ENCODE measurements around the gene OPCML. TPM values are rescaled to one million over a fixed set of nuclear protein-coding genes. Genes with fewer than 3 reads are reported as not detected.

The OPCML gene
- total RNA-seq, 2 experiments from 2014 or later, result not detected

DNA sequence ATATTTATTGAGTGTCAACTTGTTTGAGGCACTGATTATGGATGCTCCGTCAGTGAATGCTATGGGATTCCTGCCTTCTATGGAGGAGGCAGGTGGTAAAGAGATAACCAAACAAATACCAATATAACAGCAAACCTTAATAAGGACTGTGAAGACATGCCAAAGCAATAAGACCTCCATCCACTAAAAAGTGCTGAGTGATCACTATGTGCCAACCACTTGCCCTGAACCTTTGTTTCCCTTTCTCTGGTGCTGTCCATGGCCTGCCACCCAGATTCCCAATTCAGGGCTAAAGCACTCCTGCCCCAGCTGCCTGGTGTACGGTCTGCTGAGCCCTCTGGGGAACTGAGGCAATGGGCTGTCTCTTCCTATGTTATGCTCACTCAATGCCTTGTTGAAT lies 1074.9 kb downstream of the OPCML start:
- peaks cover 3% of the 10 kb centered on the region for H3K9me3 Mint-ChIP-seq (ENCODE audit: low read depth)
- intact Hi-C loops (cut with DNase I, micrococcal nuclease), result no loop called here
- H3K27me3 Mint-ChIP-seq, result no peaks in the 10 kb centered on the region
- POLR2A ChIA-PET, result no interaction called here
- ATAC-seq (no peak), DNase-seq (no peak)
- H3K36me3 Mint-ChIP-seq (ENCODE audit: low read depth), result no peaks in the 10 kb centered on the region
- no peak overlapping the region for H3K4me3 Mint-ChIP-seq
- no peak overlapping the region for H3K27ac Mint-ChIP-seq
- no peaks in the 10 kb centered on the region for H3K4me1 Mint-ChIP-seq
- CTCF ChIA-PET, result no interaction called here

DNA sequence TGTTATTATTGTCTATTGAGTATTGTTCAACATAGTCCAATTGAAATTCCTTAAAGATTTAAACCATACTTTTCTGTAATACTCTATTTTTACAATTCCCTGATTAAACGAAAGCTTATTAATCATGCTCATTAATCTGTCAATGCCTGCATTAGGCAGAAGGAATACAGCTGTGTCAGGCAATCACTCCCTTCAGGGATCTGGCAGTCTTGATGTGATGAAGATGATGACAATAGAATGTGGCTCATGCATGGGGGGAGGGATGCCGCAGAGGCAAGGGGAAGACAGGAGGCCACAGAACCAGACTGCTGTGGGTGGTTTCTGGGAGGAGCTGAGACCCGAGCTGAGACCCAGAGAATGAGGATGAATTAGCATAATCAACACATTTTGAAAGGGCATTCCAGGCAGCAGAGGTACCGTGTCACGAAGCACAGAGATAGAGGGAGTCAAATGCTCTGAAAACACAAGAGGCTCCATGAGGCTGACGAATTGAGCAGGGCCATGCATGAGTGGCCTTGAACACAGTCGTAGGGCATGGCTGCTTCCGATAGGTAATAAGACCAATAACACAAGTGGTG lies 1075.5 kb downstream of the OPCML start:
- no peak overlapping the region for H3K27ac Mint-ChIP-seq
- ChIA-PET CTCF (no interaction called here), POLR2A (no interaction called here)
- H3K27me3 Mint-ChIP-seq, result no peaks in the 10 kb centered on the region
- H3K36me3 Mint-ChIP-seq (ENCODE audit: low read depth), result no peaks in the 10 kb centered on the region
- no peak for DNase-seq
- H3K4me3 Mint-ChIP-seq, result no peak overlapping the region
- ATAC-seq, result no peak
- no peaks in the 10 kb centered on the region for H3K4me1 Mint-ChIP-seq
- peaks cover 3% of the 10 kb centered on the region for H3K9me3 Mint-ChIP-seq (ENCODE audit: low read depth)
- intact Hi-C loops (cut with DNase I, micrococcal nuclease), result no loop called here

- intact Hi-C loops (cut with DNase I, micrococcal nuclease), result no loop called here
- Mint-ChIP-seq H3K27me3 (no peaks in the 10 kb centered on the region), H3K9me3 (ENCODE audit: low read depth) (peaks cover 2% of the 10 kb centered on the region), H3K4me1 (no peaks in the 10 kb centered on the region), H3K27ac (no peak overlapping the region), H3K4me3 (no peak overlapping the region), H3K36me3 (ENCODE audit: low read depth) (no peaks in the 10 kb centered on the region)
- ATAC-seq (no peak), DNase-seq (no peak)
- ChIA-PET POLR2A (no interaction called here), CTCF (no interaction called here)
Observed at GRCh38 chr11:132455044-132455443, 1077.3 kb downstream of the OPCML start.

DNA sequence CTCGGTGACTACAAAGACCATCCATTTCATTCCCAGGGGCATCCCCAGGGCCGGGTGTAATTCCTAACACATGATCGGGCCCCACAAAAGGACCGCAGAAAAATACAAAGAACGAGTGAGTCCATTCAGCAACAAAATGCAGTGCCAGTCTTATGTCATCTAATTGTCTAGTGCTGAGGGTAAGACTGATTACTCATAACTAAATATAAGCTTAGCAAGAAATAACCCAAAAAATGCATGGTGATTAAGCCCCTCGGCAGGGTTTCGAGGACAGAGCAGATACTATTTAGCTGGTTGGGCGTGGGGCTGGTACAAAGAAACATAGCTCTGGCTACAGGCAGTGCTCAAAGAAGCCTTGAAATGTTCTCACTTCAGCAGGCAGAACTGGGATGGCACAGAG lies 1078.9 kb downstream of the OPCML start:
- Mint-ChIP-seq H3K4me1 (no peaks in the 10 kb centered on the region), H3K9me3 (ENCODE audit: low read depth) (no peaks in the 10 kb centered on the region), H3K27ac (no peak overlapping the region), H3K27me3 (no peaks in the 10 kb centered on the region), H3K4me3 (no peak overlapping the region), H3K36me3 (ENCODE audit: low read depth) (no peaks in the 10 kb centered on the region)
- no peak for ATAC-seq
- CTCF ChIA-PET, result no interaction called here
- DNase-seq, result no peak
- POLR2A ChIA-PET, result no interaction called here
- intact Hi-C loops (cut with DNase I, micrococcal nuclease), result no loop called here

GRCh38 chr11:132452616-132453015 lies 1079.7 kb downstream of the OPCML start:
- H3K27me3 Mint-ChIP-seq, result no peaks in the 10 kb centered on the region
- no peaks in the 10 kb centered on the region for H3K36me3 Mint-ChIP-seq (ENCODE audit: low read depth)
- POLR2A ChIA-PET, result no interaction called here
- H3K4me1 Mint-ChIP-seq, result no peaks in the 10 kb centered on the region
- H3K4me3 Mint-ChIP-seq, result no peak overlapping the region
- intact Hi-C loops (cut with DNase I, micrococcal nuclease), result no loop called here
- H3K9me3 Mint-ChIP-seq (ENCODE audit: low read depth), result no peaks in the 10 kb centered on the region
- ATAC-seq, result no peak
- no peak for DNase-seq
- CTCF ChIA-PET, result no interaction called here
- H3K27ac Mint-ChIP-seq, result no peak overlapping the region

- H3K36me3 Mint-ChIP-seq (ENCODE audit: low read depth), result no peaks in the 10 kb centered on the region
- DNase-seq (no peak), ATAC-seq (no peak)
- H3K9me3 Mint-ChIP-seq (ENCODE audit: low read depth), result no peaks in the 10 kb centered on the region
- ChIA-PET POLR2A (no interaction called here), CTCF (no interaction called here)
- H3K27ac Mint-ChIP-seq, result no peak overlapping the region
- H3K27me3 Mint-ChIP-seq, result no peaks in the 10 kb centered on the region
- intact Hi-C loops (cut with DNase I, micrococcal nuclease), result no loop called here
- H3K4me1 Mint-ChIP-seq, result no peaks in the 10 kb centered on the region
- H3K4me3 Mint-ChIP-seq, result no peak overlapping the region
Observed at GRCh38 chr11:132451942-132452601, 1080.2 kb downstream of the OPCML start.

DNA sequence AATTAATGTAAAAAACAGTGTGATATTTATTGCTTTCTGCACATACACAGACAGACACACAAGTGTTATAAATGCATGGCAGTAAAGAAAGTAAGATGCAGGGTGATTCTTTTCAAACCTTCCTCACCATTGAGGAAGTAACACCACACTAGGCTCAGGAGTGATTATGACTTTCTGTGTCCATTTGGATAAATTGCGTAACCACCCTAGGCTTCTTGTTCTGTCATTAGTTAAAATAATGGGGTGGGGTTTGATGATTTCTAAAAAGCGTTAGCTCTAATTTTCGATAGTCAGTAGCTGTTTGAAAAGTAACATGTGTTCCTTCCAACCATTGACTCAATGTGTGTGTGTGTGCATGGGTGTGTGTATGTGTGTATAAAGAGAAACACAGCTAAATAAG lies 1081.7 kb downstream of the OPCML start:
- no peaks in the 10 kb centered on the region for H3K4me1 Mint-ChIP-seq
- H3K27me3 Mint-ChIP-seq, result no peaks in the 10 kb centered on the region
- H3K36me3 Mint-ChIP-seq (ENCODE audit: low read depth), result no peaks in the 10 kb centered on the region
- DNase-seq, result no peak
- ChIA-PET CTCF (interaction anchor here (0.6 to 0.7 kb wide), 2 partner anchors 191 to 237 kb away, joined by 3 read pairs; no protein-coding TSS in a partner anchor), POLR2A (no interaction called here)
- no peak overlapping the region for H3K27ac Mint-ChIP-seq
- ATAC-seq, result no peak
- intact Hi-C loops (cut with DNase I, micrococcal nuclease), result no loop called here
- no peaks in the 10 kb centered on the region for H3K9me3 Mint-ChIP-seq (ENCODE audit: low read depth)
- no peak overlapping the region for H3K4me3 Mint-ChIP-seq

- Mint-ChIP-seq H3K36me3 (ENCODE audit: low read depth) (no peaks in the 10 kb centered on the region), H3K4me1 (no peaks in the 10 kb centered on the region), H3K9me3 (ENCODE audit: low read depth) (no peaks in the 10 kb centered on the region), H3K4me3 (no peak overlapping the region), H3K27me3 (no peaks in the 10 kb centered on the region), H3K27ac (no peak overlapping the region)
- ChIA-PET CTCF (no interaction called here), POLR2A (no interaction called here)
- no peak for DNase-seq
- ATAC-seq, result no peak
- intact Hi-C loops (cut with DNase I, micrococcal nuclease), result no loop called here
Observed at GRCh38 chr11:132448334-132448995, 1083.8 kb downstream of the OPCML start.

GRCh38 chr11:132447761-132448160 lies 1084.5 kb downstream of the OPCML start:
- DNase-seq (no peak), ATAC-seq (no peak)
- no peaks in the 10 kb centered on the region for H3K36me3 Mint-ChIP-seq (ENCODE audit: low read depth)
- no peaks in the 10 kb centered on the region for H3K9me3 Mint-ChIP-seq (ENCODE audit: low read depth)
- no peaks in the 10 kb centered on the region for H3K27me3 Mint-ChIP-seq
- H3K27ac Mint-ChIP-seq, result no peak overlapping the region
- CTCF ChIA-PET, result no interaction called here
- intact Hi-C loops (cut with DNase I, micrococcal nuclease), result no loop called here
- POLR2A ChIA-PET, result no interaction called here
- H3K4me1 Mint-ChIP-seq, result no peaks in the 10 kb centered on the region
- no peak overlapping the region for H3K4me3 Mint-ChIP-seq

DNA sequence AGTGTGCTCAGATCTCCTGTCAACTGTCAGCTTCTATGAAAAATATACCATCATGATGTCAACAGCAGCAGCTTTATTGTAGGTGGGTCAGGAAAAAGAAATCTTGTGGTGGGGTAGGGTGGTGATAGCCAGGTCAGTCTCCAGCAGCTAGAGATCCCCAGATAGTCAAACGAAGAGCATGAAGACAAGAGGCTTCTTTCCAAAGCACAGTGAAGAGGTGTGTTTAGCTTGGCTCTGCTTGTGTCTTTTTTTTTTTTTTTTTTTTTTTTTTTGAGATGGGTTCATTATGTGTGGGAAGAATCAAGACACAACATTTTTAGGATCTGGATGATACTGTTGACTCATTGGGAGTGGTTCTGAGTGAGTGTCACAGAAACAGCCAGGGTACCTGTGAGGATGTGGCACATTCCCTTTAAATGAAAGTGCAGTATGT lies 1086.4 kb downstream of the OPCML start:
- ChIA-PET CTCF (no interaction called here), POLR2A (no interaction called here)
- peaks cover 3% of the 10 kb centered on the region for H3K27me3 Mint-ChIP-seq
- no peaks in the 10 kb centered on the region for H3K36me3 Mint-ChIP-seq (ENCODE audit: low read depth)
- intact Hi-C loops (cut with DNase I, micrococcal nuclease), result no loop called here
- peaks cover under 1% of the 10 kb centered on the region for H3K9me3 Mint-ChIP-seq (ENCODE audit: low read depth)
- no peak overlapping the region for H3K4me3 Mint-ChIP-seq
- no peak overlapping the region for H3K27ac Mint-ChIP-seq
- no peak for DNase-seq
- ATAC-seq, result no peak
- no peaks in the 10 kb centered on the region for H3K4me1 Mint-ChIP-seq

GRCh38 chr11:132444911-132445310 lies 1087.4 kb downstream of the OPCML start:
- Mint-ChIP-seq H3K27ac (no peak overlapping the region), H3K9me3 (ENCODE audit: low read depth) (peaks cover 3% of the 10 kb centered on the region), H3K4me3 (no peak overlapping the region), H3K4me1 (no peaks in the 10 kb centered on the region), H3K36me3 (ENCODE audit: low read depth) (no peaks in the 10 kb centered on the region), H3K27me3 (peaks cover 3% of the 10 kb centered on the region)
- intact Hi-C loops (cut with DNase I, micrococcal nuclease), result no loop called here
- ChIA-PET POLR2A (no interaction called here), CTCF (no interaction called here)
- DNase-seq, result no peak
- ATAC-seq, result no peak

DNA sequence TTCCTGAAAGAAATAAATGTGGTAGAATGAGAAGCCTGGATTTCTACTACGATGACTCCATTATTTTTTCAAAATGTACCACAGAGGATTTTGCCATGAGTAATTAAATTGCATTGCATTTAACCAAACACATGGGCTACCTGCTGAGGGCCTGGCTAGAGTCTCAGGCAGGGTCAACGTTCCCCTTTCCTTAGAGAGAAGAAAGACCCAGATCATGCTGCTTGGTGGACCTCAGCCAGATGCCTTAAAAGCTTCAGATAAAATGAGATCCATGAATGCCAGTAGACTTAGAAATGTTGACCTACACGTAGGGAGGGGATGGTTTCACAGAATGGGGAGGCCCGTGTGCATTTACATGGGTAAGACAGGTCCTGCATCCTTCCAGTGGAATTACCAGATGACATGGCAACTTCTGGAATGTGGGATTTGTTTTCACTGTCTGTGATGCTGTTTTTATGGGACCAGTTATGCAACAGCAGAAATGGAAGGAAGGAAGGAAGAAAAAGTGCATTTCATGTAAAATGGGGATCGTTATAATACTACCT lies 1092.5 kb downstream of the OPCML start:
- Mint-ChIP-seq H3K9me3 (ENCODE audit: low read depth) (peaks cover 5% of the 10 kb centered on the region), H3K4me3 (no peak overlapping the region), H3K36me3 (ENCODE audit: low read depth) (no peaks in the 10 kb centered on the region), H3K4me1 (no peaks in the 10 kb centered on the region), H3K27ac (no peak overlapping the region), H3K27me3 (peaks cover 3% of the 10 kb centered on the region)
- no peak for DNase-seq
- ATAC-seq, result no peak
- ChIA-PET CTCF (no interaction called here), POLR2A (no interaction called here)
- intact Hi-C loops (cut with DNase I, micrococcal nuclease), result no loop called here
